Bronchial epithelial cell (primary cell): ENCODE measurements around the gene TAS2R19. TPM values are rescaled to one million over a fixed set of nuclear protein-coding genes. Genes with fewer than 3 reads are reported as not detected.

Source experiments
- DNase-seq: peaks from one replicate; pipeline ENCODE4 v3.0.0-alpha.2; 2010; ENCODE audit warnings: low read depth
- FAIRE-seq: peaks from 2 replicates; lab custom pipeline; 2011; peaks lifted over from hg19 to GRCh38; lab: Jason Lieb, UNC
- H3K27me3 ChIP-seq: 2 replicates; pipeline ENCODE4 v1.5.1; 2011; ENCODE audit warnings: low read length; ENCODE audit not compliant: control insufficient read depth, insufficient read depth
- H3K36me3 ChIP-seq: 2 replicates; pipeline ENCODE4 v1.5.1; 2011; ENCODE audit warnings: low read length; ENCODE audit not compliant: control insufficient read depth, insufficient read depth
- H3K4me3 ChIP-seq: 2 replicates; pipeline ENCODE4 v1.5.1; 2011; ENCODE audit warnings: mild to moderate bottlenecking, low read depth, low read length, control low read depth
- total RNA-seq: library from RNA; depleted of rRNA; stranded (reverse); fragments of >200 nt; gene quantifications from 2 replicates; pipeline ENCODE4 v1.2.1, GENCODE V29; 2014
- TF ChIP-seq, protein P1 (sequence below): IDR thresholded peaks from 2 replicates; pipeline ENCODE4 v1.5.1; 2011; ENCODE audit warnings: mild to moderate bottlenecking, moderate library complexity, low read length, control low read depth, inconsistent platforms; ENCODE audit not compliant: insufficient read depth, severe bottlenecking

The TAS2R19 gene
- total RNA-seq, 1 donor from 2014 or later: 3.9 TPM

DNA sequence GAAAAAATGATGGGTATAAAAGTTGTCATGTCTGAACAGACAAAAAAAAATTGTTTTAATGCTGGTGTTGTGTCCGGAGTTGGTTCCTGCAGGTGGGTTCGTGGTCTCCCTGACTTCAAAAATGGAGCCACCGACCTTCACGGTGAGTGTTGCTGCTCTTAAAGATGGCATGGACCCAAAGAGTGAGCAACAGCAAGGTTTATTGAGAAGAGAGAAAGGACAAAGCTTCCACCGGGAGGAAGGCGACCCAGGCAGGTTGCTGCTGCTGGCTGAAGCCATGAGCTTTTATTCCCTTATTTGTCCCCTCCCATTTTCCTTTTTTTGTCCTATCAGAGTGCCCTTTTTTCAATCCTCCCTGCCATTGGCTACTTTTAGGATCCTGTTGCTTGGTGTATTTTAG, 8.9 kb upstream of the TAS2R19 start, which contains the start of gene TAS2R31:
Gene TAS2R31, minus strand, starts transcription at position 101 of the 400 bp plus-strand sequence. Its CDS starts 72 bp downstream, at position 29.
- no peak for DNase-seq
- Histone ChIP-seq H3K27me3 (no peaks in the 10 kb centered on the region), H3K36me3 (no peaks in the 10 kb centered on the region), H3K4me3 (no peak within 1 kb of the TSS)
- TF ChIP-seq, protein P1, sequence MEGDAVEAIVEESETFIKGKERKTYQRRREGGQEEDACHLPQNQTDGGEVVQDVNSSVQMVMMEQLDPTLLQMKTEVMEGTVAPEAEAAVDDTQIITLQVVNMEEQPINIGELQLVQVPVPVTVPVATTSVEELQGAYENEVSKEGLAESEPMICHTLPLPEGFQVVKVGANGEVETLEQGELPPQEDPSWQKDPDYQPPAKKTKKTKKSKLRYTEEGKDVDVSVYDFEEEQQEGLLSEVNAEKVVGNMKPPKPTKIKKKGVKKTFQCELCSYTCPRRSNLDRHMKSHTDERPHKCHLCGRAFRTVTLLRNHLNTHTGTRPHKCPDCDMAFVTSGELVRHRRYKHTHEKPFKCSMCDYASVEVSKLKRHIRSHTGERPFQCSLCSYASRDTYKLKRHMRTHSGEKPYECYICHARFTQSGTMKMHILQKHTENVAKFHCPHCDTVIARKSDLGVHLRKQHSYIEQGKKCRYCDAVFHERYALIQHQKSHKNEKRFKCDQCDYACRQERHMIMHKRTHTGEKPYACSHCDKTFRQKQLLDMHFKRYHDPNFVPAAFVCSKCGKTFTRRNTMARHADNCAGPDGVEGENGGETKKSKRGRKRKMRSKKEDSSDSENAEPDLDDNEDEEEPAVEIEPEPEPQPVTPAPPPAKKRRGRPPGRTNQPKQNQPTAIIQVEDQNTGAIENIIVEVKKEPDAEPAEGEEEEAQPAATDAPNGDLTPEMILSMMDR: no peak
- no peak for FAIRE-seq

DNA sequence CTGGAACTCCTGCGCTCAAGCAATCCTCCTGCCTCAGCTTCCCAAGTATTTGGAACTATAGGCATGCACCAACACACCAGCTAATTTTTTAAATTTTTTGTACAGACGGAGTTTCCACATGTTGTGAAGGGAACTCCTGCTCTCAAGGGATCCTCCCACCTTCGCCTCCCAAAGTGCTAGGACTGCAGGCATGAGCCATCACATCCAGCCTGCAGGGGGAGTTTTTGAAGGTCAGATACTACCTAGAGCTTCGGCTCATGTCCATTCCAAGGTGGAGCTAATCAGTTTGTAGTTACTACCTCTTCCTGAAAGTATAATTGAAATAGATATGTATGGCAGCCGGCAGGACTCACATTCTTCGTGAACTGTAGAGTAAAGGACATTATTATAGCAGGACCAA, 3.7 kb upstream of the TAS2R19 start:
- Histone ChIP-seq H3K4me3 (no peak overlapping the region), H3K27me3 (no peaks in the 10 kb centered on the region), H3K36me3 (no peaks in the 10 kb centered on the region)
- TF ChIP-seq, protein P1: no peak
- no peak for FAIRE-seq
- DNase-seq: no peak

DNA sequence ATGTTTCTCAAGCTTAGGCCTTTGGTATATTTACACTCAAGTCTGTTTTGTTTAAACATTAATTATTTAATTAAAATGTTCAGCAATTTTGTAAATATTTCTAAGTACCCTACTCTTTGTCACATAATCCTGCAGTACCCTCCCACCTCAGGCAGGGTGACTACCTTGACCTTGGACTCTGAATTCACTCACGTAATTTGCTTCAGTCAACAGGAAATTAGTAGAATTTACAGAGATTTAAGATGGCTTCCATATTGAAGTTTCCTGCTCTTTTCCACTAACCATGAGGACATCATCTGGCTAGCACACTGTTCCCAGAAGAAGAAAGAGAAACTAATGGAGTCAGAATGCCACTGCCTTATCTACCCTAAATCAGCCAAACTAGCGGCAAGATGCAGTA, 967 bp upstream of the TAS2R19 start:
- FAIRE-seq: no peak
- no peak for DNase-seq
- TF ChIP-seq, protein P1: no peak
- Histone ChIP-seq H3K4me3 (no peak overlapping the region), H3K36me3 (no peaks in the 10 kb centered on the region), H3K27me3 (no peaks in the 10 kb centered on the region)

DNA sequence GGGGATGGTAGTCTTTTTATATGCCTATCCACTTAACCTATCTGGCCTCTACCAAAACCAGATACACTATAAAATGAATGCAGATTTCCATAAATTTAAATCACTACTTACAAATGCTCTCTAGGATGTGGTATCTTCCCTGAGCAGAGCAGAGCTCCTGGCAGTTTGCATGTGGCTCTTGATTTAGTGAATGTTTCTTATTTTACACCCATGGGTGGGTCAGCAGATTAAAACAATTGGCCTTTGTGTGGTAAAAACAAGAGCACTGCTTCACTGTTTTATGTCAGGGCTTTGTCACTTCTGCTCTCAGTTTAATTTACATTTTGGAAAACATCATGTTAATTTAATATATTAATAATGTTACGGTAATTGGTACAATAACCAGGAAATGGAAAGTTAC, 5.5 kb downstream of the TAS2R19 start:
- DNase-seq: no peak
- TF ChIP-seq, protein P1: no peak
- FAIRE-seq: no peak
- no peak overlapping the region for H3K4me3 ChIP-seq
- H3K36me3 ChIP-seq: no peaks in the 10 kb centered on the region
- no peaks in the 10 kb centered on the region for H3K27me3 ChIP-seq

DNA sequence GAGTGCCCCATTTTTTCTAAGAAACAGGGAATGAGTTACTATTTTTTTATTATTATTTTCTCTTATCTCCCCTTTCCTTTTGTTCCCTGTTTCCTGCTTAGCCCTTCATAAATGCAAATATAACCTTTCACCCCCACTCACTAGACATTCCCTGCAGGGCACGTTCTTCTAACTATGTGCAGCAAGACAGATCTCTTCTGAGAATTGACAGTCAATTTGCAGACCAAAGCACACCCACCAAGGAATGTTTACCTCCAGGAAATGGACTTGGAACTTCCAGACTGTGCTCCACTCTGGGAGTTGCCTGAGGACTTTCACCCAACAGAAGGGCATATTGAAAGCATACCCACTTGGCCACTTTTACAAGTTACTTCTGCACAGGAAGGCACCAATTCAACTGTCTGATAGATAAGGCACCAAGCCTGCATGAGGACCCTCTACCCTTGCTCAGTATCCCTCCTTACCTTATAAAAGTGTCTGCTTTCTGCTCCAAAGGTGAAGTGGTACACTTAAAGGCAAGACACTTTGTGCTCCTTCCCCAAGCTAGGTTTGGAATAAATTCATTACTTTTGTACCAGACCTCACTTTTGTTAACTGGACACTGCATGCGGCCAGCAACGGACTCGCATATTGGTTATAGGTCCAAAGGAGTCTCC, 6.5 kb downstream of the TAS2R19 start:
- no peak overlapping the region for H3K4me3 ChIP-seq
- no peak for DNase-seq
- no peak for FAIRE-seq
- H3K36me3 ChIP-seq: no peaks in the 10 kb centered on the region
- TF ChIP-seq, protein P1: no peak
- no peaks in the 10 kb centered on the region for H3K27me3 ChIP-seq

DNA sequence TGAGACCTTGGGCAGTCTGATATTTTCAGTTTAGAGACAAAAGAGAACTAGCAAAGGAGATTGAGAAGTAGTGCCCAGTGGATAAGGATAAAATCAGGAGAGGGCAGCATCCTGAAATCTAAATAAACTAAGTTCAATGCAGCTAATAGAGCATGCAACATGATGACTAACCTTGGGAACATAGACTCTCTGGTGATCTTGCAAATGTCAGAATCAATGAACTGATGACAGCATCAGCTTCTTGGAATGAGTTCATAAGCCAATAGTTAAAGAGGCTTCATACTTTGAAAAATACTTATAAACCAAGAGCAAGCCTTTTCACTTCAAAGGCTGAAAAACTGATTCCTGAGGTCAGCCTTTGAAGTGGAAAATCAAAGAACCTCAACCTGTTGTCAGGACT, 8.2 kb downstream of the TAS2R19 start:
- H3K4me3 ChIP-seq: no peak overlapping the region
- DNase-seq (no peak), FAIRE-seq (no peak)
- no peaks in the 10 kb centered on the region for H3K27me3 ChIP-seq
- H3K36me3 ChIP-seq: no peaks in the 10 kb centered on the region
- TF ChIP-seq, protein P1: no peak
